Measurements from ENCODE around the gene SPPL2B. TPM values are rescaled to one million over a fixed set of nuclear protein-coding genes. Genes with fewer than 3 reads are reported as not detected.

The SPPL2B gene
- total RNA-seq, 4 donors from 2014 or later: 18.1 to 27.7 (median 23.2) TPM

GRCh38 chr19:2358548-2359173 is 30.2 kb downstream of the SPPL2B start:
- no peak for TF ChIP-seq POLR2A (IDR thresholded peaks at IDR 0.05)
- TF ChIP-seq, protein P1, sequence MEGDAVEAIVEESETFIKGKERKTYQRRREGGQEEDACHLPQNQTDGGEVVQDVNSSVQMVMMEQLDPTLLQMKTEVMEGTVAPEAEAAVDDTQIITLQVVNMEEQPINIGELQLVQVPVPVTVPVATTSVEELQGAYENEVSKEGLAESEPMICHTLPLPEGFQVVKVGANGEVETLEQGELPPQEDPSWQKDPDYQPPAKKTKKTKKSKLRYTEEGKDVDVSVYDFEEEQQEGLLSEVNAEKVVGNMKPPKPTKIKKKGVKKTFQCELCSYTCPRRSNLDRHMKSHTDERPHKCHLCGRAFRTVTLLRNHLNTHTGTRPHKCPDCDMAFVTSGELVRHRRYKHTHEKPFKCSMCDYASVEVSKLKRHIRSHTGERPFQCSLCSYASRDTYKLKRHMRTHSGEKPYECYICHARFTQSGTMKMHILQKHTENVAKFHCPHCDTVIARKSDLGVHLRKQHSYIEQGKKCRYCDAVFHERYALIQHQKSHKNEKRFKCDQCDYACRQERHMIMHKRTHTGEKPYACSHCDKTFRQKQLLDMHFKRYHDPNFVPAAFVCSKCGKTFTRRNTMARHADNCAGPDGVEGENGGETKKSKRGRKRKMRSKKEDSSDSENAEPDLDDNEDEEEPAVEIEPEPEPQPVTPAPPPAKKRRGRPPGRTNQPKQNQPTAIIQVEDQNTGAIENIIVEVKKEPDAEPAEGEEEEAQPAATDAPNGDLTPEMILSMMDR (IDR thresholded peaks at IDR 0.05 in 4 of 5, conservative IDR thresholded peaks at IDR 0.05 in 1 of 5): no peak

DNA sequence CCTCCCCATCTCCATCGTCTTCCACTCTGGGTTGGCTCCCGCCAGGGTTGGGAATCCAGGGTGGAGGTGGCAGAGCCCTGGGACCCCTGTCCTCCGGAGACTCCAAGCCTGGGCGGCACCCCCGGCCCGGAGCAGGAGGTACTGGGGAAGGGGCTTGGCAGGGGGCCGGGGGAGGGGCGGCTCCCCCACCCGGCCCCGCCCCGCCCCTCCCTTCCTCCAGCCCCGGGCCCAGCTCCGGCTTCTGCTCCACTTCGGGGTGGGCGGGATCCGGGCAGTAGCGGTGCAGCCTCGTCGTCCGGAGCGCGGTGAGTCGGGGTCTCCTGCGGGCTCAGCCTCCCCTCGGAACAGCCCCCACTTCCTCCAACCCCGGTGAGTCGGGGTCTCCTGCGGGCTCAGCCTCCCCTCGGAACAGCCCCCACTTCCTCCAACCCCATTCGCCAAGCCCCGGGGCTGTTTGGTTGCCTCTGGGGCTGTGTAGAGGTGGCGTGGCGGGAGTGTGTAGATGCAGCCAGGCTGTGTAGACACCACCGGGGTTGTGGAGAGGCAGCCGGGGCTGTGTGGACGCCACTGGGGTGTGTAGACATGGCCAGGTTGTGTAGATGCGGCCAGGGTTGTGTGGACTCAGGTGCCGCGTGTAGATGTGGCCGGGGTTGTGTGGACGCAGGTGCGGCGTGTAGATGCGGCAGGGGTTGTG is 31.7 kb downstream of the SPPL2B start, which contains the start of gene TMPRSS9:
TMPRSS9 (plus strand) TSS at position 274 of the 694 bp plus-strand sequence. CDS start 29,521 bp downstream, outside the sequence.
- H3K9me3 ChIP-seq: no peaks in the 10 kb centered on the region
- H3K27ac ChIP-seq: no peak within 1 kb of the TSS
- TF ChIP-seq POLR2A (IDR thresholded peaks at IDR 0.05): no peak
- TF ChIP-seq, protein P1 (IDR thresholded peaks at IDR 0.05 in 4 of 5, conservative IDR thresholded peaks at IDR 0.05 in 1 of 5): no peak
- intact Hi-C loops (cut with DNase I; ENCODE audit: low total_unique reads): no loop called here
- in situ Hi-C loops (cut with MboI; ENCODE audit: low sequenced_read_pairs in 4 of 4): no loop called here
- H3K36me3 ChIP-seq: no peaks in the 10 kb centered on the region
- H3K4me3 ChIP-seq: no peak within 1 kb of the TSS
- no peak for DNase-seq
- H3K4me1 ChIP-seq: peaks cover 0 to 6% of the 10 kb centered on the region in 2 donors
- ATAC-seq: no peak
- peaks cover 28 to 43% (median 40%) of the 10 kb centered on the region in 3 donors for H3K27me3 ChIP-seq

More at GRCh38 chr19:2358548-2359173, 30.2 kb downstream of the SPPL2B start:
- in situ Hi-C loops (cut with MboI; ENCODE audit: low sequenced_read_pairs in 4 of 4) (no loop called here), intact Hi-C loops (cut with DNase I; ENCODE audit: low total_unique reads) (no loop called here)
- Histone ChIP-seq H3K4me1 (peaks cover 0 to 6% of the 10 kb centered on the region in 2 donors), H3K4me3 (no peak overlapping the region), H3K27ac (no peak overlapping the region), H3K27me3 (peaks cover 27 to 39% (median 36%) of the 10 kb centered on the region in 3 donors), H3K36me3 (peaks cover 0 to 5% of the 10 kb centered on the region in 2 donors), H3K9me3 (no peaks in the 10 kb centered on the region)
- ATAC-seq (no peak), DNase-seq (no peak)

- DNase-seq: no peak
- Histone ChIP-seq H3K27me3 (peaks cover 33 to 44% (median 43%) of the 10 kb centered on the region in 3 donors), H3K4me3 (no peak overlapping the region), H3K4me1 (no peaks in the 10 kb centered on the region), H3K9me3 (no peaks in the 10 kb centered on the region), H3K36me3 (no peaks in the 10 kb centered on the region), H3K27ac (no peak overlapping the region)
- TF ChIP-seq, protein P1 (IDR thresholded peaks at IDR 0.05 in 4 of 5, conservative IDR thresholded peaks at IDR 0.05 in 1 of 5): no peak
- no peak for TF ChIP-seq POLR2A (IDR thresholded peaks at IDR 0.05)
- ATAC-seq: no peak
- intact Hi-C loops (cut with DNase I; ENCODE audit: low total_unique reads) (no loop called here), in situ Hi-C loops (cut with MboI; ENCODE audit: low sequenced_read_pairs in 4 of 4) (no loop called here)
Measured at GRCh38 chr19:2360833-2361232, 32.3 kb downstream of the SPPL2B start.

DNA sequence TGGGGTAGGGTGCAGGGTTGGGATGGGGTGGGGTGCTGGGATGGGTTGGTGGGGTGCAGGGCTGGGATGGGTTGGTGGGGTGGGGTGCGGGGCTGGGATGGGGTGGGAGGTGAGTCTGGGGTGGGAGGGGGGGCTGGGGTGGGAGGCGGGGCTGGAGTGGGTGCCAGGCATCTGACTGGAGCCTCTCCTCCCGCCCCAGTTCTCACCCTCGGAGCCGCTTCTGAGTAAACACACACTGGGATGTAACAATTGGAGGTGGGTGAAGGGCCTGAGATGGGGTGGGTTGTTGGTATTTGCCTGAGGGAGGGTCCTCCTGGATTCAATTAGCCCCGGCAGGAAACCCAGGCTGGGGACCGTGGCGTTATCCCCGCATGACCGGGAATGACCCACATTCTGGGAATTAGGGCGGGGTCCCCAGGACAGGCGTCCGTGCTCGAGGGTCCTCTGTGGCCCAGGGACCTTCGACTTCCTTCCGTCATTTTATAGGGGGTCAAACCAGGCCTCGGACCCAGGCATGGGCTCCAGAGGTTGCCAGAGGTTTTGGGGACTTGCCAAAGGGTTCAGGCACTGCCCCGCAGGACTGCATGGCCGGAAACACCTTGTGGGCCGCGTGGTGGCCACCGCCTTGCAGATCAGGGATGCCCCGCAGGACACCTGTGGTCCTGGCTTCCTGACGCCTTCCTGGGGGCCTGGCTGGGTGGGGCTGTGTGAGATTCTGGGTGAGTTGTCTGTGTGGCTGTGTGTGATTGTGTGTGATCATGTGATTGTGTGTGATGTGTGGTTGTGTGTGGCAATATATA is 33.0 kb downstream of the SPPL2B start:
- ATAC-seq: no peak
- in situ Hi-C loops (cut with MboI; ENCODE audit: low sequenced_read_pairs in 4 of 4): no loop called here

More for the DNA sequence above, 33.0 kb downstream of the SPPL2B start:
- Histone ChIP-seq H3K4me3 (no peak overlapping the region), H3K36me3 (no peaks in the 10 kb centered on the region), H3K27me3 (peaks cover 33 to 44% (median 43%) of the 10 kb centered on the region in 3 donors), H3K4me1 (no peaks in the 10 kb centered on the region), H3K27ac (no peak overlapping the region), H3K9me3 (no peaks in the 10 kb centered on the region)
- TF ChIP-seq, protein P1 (IDR thresholded peaks at IDR 0.05 in 4 of 5, conservative IDR thresholded peaks at IDR 0.05 in 1 of 5): no peak
- TF ChIP-seq POLR2A (IDR thresholded peaks at IDR 0.05): no peak
- intact Hi-C loops (cut with DNase I; ENCODE audit: low total_unique reads): no loop called here
- DNase-seq: no peak
